GM12874 (cell line): ENCODE data around the gene LMX1B.

Experiments
- TF ChIP-seq, protein P1 (sequence below): IDR thresholded peaks from 2 replicates; pipeline ENCODE4 v1.5.1; 2011; ENCODE audit warnings: low read depth, mild to moderate bottlenecking, control low read depth, low read length, moderate library complexity; ENCODE audit not compliant: insufficient read depth

Gene LMX1B

DNA sequence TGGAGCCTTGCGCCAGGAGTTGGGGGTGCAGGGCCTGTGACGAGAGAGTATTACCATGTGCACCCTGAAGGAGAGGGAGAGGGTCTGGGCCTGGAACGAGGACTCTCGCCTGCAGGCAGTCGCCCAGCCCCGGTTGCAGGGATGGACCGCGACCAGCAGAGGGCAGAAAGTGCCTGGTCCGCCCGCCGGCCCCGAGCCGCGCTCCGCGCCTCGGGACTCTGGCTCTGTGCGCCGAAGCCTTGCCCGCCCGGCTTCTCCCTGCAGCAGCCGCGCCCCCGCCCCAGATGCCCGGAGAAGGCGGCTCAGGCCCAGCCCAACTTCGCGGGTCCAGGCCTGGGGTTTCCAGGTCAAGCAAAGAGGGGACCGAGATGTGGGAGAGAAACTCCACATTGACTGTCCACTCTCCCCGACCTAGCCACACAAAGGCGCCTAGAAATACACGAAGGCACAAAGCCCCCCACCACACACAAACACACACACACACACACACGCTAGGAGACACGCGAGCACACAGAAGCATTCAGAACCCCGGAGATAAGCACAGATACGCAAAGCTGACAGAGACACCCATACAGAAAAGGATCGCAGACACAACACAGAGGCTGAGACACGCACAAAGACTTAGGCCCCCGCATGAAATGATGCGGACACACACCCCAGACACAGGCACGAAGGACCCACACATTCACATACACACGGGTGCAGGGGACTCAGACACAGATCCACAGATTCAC is 2.0 kb upstream of the LMX1B start:
- TF ChIP-seq, protein P1, sequence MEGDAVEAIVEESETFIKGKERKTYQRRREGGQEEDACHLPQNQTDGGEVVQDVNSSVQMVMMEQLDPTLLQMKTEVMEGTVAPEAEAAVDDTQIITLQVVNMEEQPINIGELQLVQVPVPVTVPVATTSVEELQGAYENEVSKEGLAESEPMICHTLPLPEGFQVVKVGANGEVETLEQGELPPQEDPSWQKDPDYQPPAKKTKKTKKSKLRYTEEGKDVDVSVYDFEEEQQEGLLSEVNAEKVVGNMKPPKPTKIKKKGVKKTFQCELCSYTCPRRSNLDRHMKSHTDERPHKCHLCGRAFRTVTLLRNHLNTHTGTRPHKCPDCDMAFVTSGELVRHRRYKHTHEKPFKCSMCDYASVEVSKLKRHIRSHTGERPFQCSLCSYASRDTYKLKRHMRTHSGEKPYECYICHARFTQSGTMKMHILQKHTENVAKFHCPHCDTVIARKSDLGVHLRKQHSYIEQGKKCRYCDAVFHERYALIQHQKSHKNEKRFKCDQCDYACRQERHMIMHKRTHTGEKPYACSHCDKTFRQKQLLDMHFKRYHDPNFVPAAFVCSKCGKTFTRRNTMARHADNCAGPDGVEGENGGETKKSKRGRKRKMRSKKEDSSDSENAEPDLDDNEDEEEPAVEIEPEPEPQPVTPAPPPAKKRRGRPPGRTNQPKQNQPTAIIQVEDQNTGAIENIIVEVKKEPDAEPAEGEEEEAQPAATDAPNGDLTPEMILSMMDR = peak; percentile 92

GRCh38 chr9:126612326-126612812 is 1.4 kb upstream of the LMX1B start:
- TF ChIP-seq, protein P1 = no peak

GRCh38 chr9:126612813-126613641 is 701 bp upstream of the LMX1B start:
- TF ChIP-seq, protein P1 = no peak

DNA sequence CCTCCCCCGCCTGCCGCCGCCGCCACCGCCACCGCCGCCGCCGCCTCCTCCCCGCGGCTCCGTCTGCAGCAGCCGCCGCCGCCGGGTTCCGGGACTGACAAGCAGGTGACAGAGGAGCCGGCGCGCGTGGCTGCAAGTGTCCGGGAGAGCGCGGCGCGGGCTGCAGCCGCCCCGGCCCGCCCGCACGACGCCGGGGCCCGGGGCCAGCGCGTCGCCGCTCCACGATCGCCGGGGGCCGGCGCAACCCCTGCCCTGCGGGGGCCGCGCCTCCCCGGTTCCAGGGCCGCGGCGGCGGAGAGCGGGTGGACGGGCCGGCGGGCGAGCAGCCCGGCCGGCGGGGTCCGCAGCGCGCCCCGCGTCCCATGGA is 343 bp downstream of the LMX1B start:
- TF ChIP-seq, protein P1 = no peak

DNA sequence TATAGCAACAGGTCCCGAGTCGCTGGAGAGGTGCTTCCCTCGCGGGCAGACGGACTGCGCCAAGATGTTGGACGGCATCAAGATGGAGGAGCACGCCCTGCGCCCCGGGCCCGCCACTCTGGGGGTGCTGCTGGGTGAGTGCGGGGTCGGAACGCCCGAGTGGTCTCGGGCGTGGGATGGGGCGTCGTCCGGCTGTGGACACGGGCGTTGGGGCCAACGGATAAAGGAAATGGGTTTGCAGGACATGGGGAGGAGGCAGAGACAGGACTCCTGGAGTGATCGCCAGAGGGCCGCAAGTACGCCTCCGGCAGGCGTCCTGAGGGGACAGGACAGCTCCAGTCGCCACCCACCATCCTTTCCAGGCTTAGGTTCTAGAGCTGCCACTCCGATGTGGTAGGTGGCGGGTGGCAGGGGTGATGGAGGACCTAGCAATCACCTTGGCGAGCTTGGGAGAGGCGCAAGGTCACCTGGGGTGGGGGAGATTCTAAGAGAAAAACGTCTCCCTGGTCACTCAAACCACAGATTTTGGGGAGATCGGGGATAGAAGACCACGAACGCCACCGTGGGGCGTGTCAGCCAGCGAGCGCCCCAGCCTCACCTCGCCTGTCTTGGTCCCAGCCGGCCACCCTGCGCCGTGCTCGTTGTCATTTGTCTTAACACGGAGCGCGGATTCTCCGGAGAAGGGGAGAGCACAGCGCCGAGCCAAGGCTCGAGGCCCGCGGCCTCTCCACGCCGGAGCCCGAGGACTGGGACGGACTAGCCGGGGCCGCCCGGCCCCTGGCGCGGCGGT is 922 bp downstream of the LMX1B start:
- TF ChIP-seq, protein P1 = no peak

- TF ChIP-seq, protein P1 = no peak
Measured at GRCh38 chr9:126615245-126615790, 1.6 kb downstream of the LMX1B start.

- TF ChIP-seq, protein P1 = no peak
Measured at GRCh38 chr9:126615791-126616447, 2.2 kb downstream of the LMX1B start.
